ENCODE results near the gene FAM216B. TPM values are rescaled to one million over a fixed set of nuclear protein-coding genes. Genes with fewer than 3 reads are reported as not detected.

Gene FAM216B
- polyA plus RNA-seq, 2 donors = not detected

Other genes starting within 250 kb of the FAM216B start
- under 1 TPM; 0.08 TPM for gene TNFSF11, start 207.4 kb upstream of the FAM216B start, polyA plus RNA-seq
- under 1 TPM; 0.65 to 0.84 TPM for gene EPSTI1, start 210.7 kb downstream of the FAM216B start, polyA plus RNA-seq
- gene DNAJC15, start 242.0 kb downstream of the FAM216B start, polyA plus RNA-seq = 10 to 100 TPM in 1 of 2 donors, 1 to 10 TPM in 1; 8.6 to 13.6 TPM

Measured in esophagus (tissue), 2 donors.